Measurements from ENCODE around the gene ALPP. TPM values are rescaled to one million over a fixed set of nuclear protein-coding genes. Genes with fewer than 3 reads are reported as not detected.

The ALPP gene
- total RNA-seq, 1 experiment from 2014 or later = 8.6 TPM

GRCh38 chr2:232388324-232388891 is 9.9 kb downstream of the ALPP start:
- POLR2A ChIA-PET (ENCODE audit: unreplicated experiment) = no interaction called here
- intact Hi-C loops (cut with micrococcal nuclease) = no loop called here

DNA sequence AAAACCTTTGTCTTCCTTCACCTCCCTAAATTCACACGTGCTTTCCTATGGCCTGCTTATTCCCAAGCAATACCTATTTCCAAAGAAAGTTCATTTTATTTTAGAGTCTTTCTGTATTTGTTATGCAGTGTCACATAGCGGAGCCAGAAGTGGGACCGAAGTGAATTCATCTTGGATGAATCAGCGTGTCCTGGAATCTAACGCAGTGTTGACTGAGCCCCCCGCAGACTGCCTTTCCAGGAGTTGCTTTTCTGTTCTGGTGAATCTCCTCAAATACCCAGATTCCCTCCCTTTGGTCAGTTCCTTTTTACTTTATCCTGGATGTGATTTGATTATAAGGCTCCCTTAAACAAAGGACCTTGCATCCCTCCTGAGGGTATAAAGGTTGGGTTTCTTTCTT is 10.8 kb downstream of the ALPP start:
- no TSS peak for BruUV-seq (replicated peaks)
- intact Hi-C loops (cut with micrococcal nuclease) = no loop called here
- no peaks in the 10 kb centered on the region for H3K36me3 ChIP-seq (ENCODE audit: low read depth, low read length)
- TF ChIP-seq, protein P1, sequence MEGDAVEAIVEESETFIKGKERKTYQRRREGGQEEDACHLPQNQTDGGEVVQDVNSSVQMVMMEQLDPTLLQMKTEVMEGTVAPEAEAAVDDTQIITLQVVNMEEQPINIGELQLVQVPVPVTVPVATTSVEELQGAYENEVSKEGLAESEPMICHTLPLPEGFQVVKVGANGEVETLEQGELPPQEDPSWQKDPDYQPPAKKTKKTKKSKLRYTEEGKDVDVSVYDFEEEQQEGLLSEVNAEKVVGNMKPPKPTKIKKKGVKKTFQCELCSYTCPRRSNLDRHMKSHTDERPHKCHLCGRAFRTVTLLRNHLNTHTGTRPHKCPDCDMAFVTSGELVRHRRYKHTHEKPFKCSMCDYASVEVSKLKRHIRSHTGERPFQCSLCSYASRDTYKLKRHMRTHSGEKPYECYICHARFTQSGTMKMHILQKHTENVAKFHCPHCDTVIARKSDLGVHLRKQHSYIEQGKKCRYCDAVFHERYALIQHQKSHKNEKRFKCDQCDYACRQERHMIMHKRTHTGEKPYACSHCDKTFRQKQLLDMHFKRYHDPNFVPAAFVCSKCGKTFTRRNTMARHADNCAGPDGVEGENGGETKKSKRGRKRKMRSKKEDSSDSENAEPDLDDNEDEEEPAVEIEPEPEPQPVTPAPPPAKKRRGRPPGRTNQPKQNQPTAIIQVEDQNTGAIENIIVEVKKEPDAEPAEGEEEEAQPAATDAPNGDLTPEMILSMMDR (conservative IDR thresholded peaks at IDR 0.05; ENCODE audit: low read depth, low read length) = no peak
- no peak for TF ChIP-seq EZH2 (IDR thresholded peaks at IDR 0.05; ENCODE audit: low read length, unreplicated experiment)
- TF ChIP-seq EZH2phosphoT487 (IDR thresholded peaks at IDR 0.05; ENCODE audit: borderline replicate concordance, low read length) = no peak
- ATAC-seq (no peak), DNase-seq (no peak)
- no peaks in the 10 kb centered on the region for H3K9me2 ChIP-seq (replicated peaks; ENCODE audit: low read length)
- H3F3A ChIP-seq (ENCODE audit: low read length, unreplicated experiment) = no peaks in the 10 kb centered on the region
- H3K27me3 ChIP-seq (ENCODE audit: low read length) = no peaks in the 10 kb centered on the region
- ChIA-PET CTCF (no interaction called here), POLR2A (ENCODE audit: unreplicated experiment) (no interaction called here)
- no peak overlapping the region for H3K4me2 ChIP-seq (ENCODE audit: low read length)
- H3K9ac ChIP-seq (ENCODE audit: low read length) = no peak overlapping the region
- no peak overlapping the region for H3K4me3 ChIP-seq (ENCODE audit: low read length)
- no peak overlapping the region for H2AFZ ChIP-seq (ENCODE audit: low read length)
- H3K4me1 ChIP-seq (ENCODE audit: insufficient read depth, low read length) = peaks cover 14% of the 10 kb centered on the region; the same call in 1 of the 2 replicates
- H3K27ac ChIP-seq (ENCODE audit: low read length) = no peak overlapping the region
- H3K79me2 ChIP-seq (ENCODE audit: low read length) = no peaks in the 10 kb centered on the region
- no peaks in the 10 kb centered on the region for H3K9me3 ChIP-seq (ENCODE audit: low read length)
- H4K20me1 ChIP-seq (ENCODE audit: low read length) = no peaks in the 10 kb centered on the region

More at GRCh38 chr2:232388324-232388891, 9.9 kb downstream of the ALPP start:
- no peaks in the 10 kb centered on the region for H3K79me2 ChIP-seq (ENCODE audit: low read length)
- CTCF ChIA-PET = no interaction called here
- H3K27me3 ChIP-seq (ENCODE audit: low read length) = no peaks in the 10 kb centered on the region
- ATAC-seq (no peak), DNase-seq (no peak)
- peaks cover 14% of the 10 kb centered on the region; the same call in 1 of the 2 replicates for H3K4me1 ChIP-seq (ENCODE audit: insufficient read depth, low read length)
- H3K9me3 ChIP-seq (ENCODE audit: low read length) = no peaks in the 10 kb centered on the region
- H3F3A ChIP-seq (ENCODE audit: low read length, unreplicated experiment) = no peaks in the 10 kb centered on the region
- no peak overlapping the region for H3K4me2 ChIP-seq (ENCODE audit: low read length)
- no peak for TF ChIP-seq EZH2phosphoT487 (IDR thresholded peaks at IDR 0.05; ENCODE audit: borderline replicate concordance, low read length)
- no peak for TF ChIP-seq EZH2 (IDR thresholded peaks at IDR 0.05; ENCODE audit: low read length, unreplicated experiment)
- H3K9ac ChIP-seq (ENCODE audit: low read length) = no peak overlapping the region
- no peaks in the 10 kb centered on the region for H4K20me1 ChIP-seq (ENCODE audit: low read length)
- H3K9me2 ChIP-seq (replicated peaks; ENCODE audit: low read length) = no peaks in the 10 kb centered on the region
- BruUV-seq (replicated peaks) = no TSS peak
- no peak overlapping the region for H2AFZ ChIP-seq (ENCODE audit: low read length)
- H3K36me3 ChIP-seq (ENCODE audit: low read depth, low read length) = no peaks in the 10 kb centered on the region
- no peak overlapping the region for H3K27ac ChIP-seq (ENCODE audit: low read length)
- H3K4me3 ChIP-seq (ENCODE audit: low read length) = no peak overlapping the region

GRCh38 chr2:232390661-232391060 is 12.1 kb downstream of the ALPP start:
- Histone ChIP-seq H3K4me3 (ENCODE audit: low read length) (no peak overlapping the region), H3K27ac (ENCODE audit: low read length) (no peak overlapping the region), H3K4me2 (ENCODE audit: low read length) (no peak overlapping the region), H3K27me3 (ENCODE audit: low read length) (no peaks in the 10 kb centered on the region), H3K79me2 (ENCODE audit: low read length) (no peaks in the 10 kb centered on the region), H3K4me1 (ENCODE audit: insufficient read depth, low read length) (peaks cover 9% of the 10 kb centered on the region; the same call in 1 of the 2 replicates), H3K9me2 (replicated peaks; ENCODE audit: low read length) (no peaks in the 10 kb centered on the region), H3K9me3 (ENCODE audit: low read length) (no peaks in the 10 kb centered on the region), H2AFZ (ENCODE audit: low read length) (no peak overlapping the region), H3K36me3 (ENCODE audit: low read depth, low read length) (no peaks in the 10 kb centered on the region), H4K20me1 (ENCODE audit: low read length) (no peaks in the 10 kb centered on the region), H3K9ac (ENCODE audit: low read length) (no peak overlapping the region), H3F3A (ENCODE audit: low read length, unreplicated experiment) (no peaks in the 10 kb centered on the region)
- CTCF ChIA-PET = interaction anchor here (0.6 to 0.7 kb wide), 2 partner anchors 36 to 489 kb away, joined by 3 to 7 read pairs; no protein-coding TSS in a partner anchor
- DNase-seq (no peak), ATAC-seq (no peak)
- TF ChIP-seq EZH2phosphoT487 (IDR thresholded peaks at IDR 0.05; ENCODE audit: borderline replicate concordance, low read length) = no peak
- TF ChIP-seq, protein P1 (conservative IDR thresholded peaks at IDR 0.05; ENCODE audit: low read depth, low read length) = no peak
- TF ChIP-seq EZH2 (IDR thresholded peaks at IDR 0.05; ENCODE audit: low read length, unreplicated experiment) = no peak
- POLR2A ChIA-PET (ENCODE audit: unreplicated experiment) = interaction anchor here (0.6 kb wide), 1 partner anchor 845 kb away, joined by 3 read pairs; no protein-coding TSS in a partner anchor
- BruUV-seq (replicated peaks) = no TSS peak
- intact Hi-C loops (cut with micrococcal nuclease) = no loop called here

All from PC-3 (cell line).